ENCODE measurements around the gene ALKBH4.
"Not testable (repeated sequence)": the region's sequence is repeated elsewhere in the genome, so short reads cannot be mapped to it uniquely, and the experiment has no call there.

ALKBH4 gene

GRCh38 chr7:102479209-102479584, 14.5 kb upstream of the ALKBH4 start:
- not testable (repeated sequence) for DNase-seq (ENCODE audit: extremely low spot score, insufficient read length, low read depth); FAIRE-seq

DNA sequence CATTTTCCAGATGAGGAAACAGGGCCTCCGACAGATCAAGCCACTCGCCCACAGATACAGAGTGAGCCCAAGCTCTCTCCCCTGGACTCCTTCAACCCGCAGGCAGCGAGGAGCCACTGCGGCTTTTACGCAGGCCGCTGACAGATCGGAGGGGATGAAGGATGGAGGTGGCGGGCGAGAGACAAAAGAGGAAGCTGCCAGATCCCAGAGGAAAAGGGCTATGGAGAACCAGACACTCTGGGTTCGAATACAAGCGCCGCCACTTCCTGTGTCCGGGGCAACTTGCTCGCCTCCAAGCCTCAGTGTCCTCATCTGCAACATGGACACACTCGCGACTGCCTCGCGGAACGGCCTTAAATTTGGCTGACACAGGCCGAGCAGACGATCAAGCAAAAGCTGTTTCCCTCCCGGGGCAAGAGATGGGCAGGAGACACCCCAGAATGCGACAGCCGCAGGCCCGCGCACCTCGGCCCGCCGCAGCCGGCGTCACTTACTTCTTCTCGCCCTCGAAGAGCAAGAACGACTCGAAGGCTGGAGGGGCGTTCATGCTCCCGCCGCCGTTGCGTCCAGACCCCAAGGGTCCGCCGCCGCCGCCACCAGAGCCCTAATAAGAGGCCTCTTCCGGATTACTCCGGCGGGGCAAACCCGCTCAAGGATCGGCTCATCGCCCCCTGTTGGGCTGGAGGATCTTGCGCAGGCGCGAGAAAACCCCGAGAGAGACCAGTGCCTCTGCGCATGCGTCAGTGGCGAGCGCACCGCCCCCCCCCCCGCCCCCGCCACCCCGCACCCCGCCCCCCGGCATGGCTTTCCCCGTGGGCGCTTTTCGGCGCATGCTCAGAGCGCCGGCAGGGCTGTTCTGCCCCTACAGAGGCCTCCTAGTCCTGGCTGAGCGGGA, 13.9 kb upstream of the ALKBH4 start, which contains the start of gene POLR2J:
TSS of gene POLR2J (minus strand) at position 609 of the 895 bp plus-strand sequence. CDS start at position 547, 62 bp downstream.
- DNase-seq (ENCODE audit: extremely low spot score, insufficient read length, low read depth); FAIRE-seq: not testable (repeated sequence)

DNA sequence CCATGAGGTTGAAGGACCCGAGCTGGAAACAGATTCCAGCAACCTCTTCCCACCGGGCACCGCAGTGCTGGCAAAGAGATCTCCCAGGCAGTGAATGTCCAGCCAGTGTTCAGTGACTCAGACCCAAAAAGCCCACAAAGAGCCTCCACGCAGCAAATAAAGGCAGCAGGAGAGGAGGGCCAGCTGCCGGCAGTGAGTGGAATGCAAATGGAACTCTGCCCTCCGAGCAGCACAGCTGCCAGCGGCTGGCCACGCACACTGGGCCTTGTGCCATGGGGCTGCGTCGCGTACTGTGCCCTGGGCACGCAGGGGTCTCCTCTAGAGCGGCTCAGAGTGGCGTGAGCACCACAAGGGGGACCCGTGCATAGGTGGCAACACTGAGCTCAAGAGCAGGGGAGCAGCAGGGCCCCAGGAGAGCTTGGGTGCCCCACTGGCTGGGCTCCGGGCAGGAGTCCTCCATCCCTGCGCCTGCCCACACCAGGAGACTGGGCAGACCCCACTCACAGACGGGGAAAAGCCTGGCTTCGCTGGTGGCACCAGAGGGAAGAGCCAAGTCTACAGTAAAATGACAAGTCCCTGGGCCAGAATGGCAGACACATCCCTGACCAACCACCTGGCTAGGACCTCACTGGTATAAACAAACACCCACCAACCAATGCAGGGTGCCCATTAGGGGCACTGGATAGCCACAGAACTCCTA, 10.2 kb upstream of the ALKBH4 start:
- not testable (repeated sequence) for DNase-seq (ENCODE audit: extremely low spot score, insufficient read length, low read depth); FAIRE-seq

DNA sequence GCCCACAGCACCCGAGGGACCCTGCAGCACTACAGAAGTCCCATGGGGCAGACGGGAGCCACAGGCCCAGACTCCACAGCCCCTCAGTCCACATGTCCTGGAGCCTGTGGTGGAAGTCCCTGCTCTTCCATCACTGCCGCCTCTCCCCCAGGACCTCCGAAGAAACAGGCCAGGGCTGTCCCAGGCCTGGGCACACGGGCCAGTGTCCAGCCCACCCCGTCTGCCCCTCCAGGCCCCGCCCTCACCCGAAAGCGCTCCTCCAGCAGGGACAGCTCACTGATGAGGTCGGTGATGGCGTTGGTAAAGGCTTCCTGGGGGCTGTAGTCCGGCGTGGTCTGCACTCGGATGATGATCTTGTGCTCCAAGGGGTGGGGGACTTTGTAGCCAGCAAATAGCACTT, 9.5 kb upstream of the ALKBH4 start:
- DNase-seq (ENCODE audit: extremely low spot score, insufficient read length, low read depth); FAIRE-seq: not testable (repeated sequence)

GRCh38 chr7:102473271-102473991, 8.8 kb upstream of the ALKBH4 start:
- DNase-seq (ENCODE audit: extremely low spot score, insufficient read length, low read depth) (no peak), FAIRE-seq (no peak)

DNA sequence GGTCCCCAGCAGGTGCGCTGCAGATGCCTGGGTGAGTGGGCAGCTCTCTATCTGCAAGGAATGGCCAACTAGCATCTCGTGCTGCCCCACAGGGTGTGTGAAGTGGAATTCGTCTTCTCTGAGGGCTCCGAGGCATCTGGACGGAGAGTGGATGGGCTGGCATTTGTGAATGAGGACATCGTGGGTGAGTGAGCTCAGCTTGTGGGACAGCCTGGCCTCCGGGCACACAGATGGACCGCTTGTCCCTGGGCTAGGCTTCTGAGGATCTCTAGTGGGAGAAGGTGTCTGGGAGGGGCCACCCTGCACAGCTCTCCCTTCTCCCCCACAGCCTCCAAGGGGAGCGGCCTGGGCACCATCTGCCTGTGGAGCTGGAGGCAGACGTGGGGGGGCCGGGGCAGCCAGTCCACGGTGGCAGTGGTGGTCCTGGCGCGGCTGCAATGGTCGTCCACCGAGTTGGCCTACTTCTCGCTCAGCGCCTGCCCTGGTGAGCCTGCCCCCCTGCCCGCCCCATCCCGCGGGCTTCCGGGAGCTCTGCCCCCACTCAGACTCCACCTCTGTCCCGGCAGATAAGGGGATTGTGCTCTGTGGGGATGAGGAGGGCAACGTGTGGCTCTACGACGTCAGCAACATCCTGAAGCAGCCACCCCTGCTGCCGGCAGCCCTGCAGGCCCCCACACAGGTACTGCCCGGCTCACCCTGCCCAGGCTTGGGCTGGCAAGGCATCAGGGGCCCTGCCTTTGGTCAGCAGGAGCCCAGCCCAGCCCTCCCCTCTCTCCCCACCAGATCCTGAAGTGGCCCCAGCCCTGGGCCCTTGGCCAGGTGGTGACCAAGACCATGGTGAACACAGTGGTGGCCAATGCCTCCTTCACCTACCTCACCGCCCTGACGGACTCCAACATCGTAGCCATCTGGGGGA, 7.7 kb upstream of the ALKBH4 start:
- DNase-seq (ENCODE audit: extremely low spot score, insufficient read length, low read depth) (no peak), FAIRE-seq (no peak)

DNA sequence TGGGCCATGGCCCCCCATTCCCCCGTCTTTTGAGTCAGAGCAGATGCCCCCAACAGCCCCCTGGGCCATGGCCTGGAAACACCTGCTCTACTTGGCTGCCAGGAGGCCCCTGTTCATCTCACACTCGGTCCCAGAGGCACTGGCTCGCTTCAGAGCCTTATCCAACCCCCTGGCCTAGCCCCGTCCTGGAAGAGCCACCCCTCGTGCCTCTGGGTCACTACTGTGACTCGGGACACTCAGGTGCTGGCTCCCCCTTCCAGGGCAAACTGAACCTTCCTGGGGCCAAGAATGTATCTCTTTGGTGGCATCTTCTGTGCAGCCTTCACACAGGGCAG, 7.1 kb upstream of the ALKBH4 start:
- DNase-seq (ENCODE audit: extremely low spot score, insufficient read length, low read depth) (no peak), FAIRE-seq (no peak)

- FAIRE-seq, result no peak
- no peak for DNase-seq (ENCODE audit: extremely low spot score, insufficient read length, low read depth)
Measured at GRCh38 chr7:102469972-102470825, 5.5 kb upstream of the ALKBH4 start.

GRCh38 chr7:102469351-102469971, 4.8 kb upstream of the ALKBH4 start:
- no peak for DNase-seq (ENCODE audit: extremely low spot score, insufficient read length, low read depth)
- FAIRE-seq, result no peak

DNA sequence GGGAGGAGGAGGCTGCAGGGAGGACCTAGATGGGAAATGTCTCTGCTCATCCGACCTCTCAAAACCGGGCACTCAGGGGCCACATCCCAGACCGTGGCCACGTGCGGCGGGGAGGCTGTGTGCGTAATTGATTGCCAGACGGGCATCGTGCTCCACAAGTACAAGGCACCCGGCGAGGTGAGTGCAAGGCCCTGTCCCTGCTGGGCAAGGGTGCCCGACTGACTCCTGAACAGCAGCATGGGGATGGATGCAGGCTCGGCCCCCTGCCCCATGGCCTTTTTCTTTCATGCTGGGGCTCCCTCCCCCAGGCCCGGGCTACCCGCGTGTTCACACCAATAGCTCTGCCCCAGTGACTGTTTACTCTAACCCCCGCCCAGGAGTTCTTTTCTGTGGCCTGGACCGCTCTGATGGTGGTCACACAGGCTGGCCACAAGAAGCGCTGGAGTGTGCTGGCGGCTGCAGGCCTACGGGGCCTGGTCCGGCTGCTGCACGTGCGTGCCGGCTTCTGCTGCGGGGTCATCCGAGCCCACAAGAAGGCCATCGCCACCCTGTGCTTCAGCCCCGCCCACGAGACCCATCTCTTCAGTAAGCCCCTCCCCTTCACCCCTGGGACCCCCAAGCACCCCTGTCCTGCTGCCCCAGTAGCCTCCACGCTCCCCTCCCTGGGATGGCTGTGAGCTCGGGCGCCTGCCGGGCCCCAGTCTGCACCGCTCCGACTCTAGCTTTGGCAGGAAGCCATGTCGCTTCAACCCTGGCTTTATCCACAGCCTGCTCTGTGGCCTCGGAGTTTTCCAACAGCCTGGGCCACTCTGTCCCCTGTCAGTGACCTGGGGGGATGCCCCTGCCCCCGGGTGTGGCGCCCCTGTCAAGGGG, 4.1 kb upstream of the ALKBH4 start:
- DNase-seq (ENCODE audit: extremely low spot score, insufficient read length, low read depth), result no peak
- no peak for FAIRE-seq

- FAIRE-seq (no peak), DNase-seq (ENCODE audit: extremely low spot score, insufficient read length, low read depth) (no peak)
Measured at GRCh38 chr7:102467581-102468477, 3.2 kb upstream of the ALKBH4 start.

DNA sequence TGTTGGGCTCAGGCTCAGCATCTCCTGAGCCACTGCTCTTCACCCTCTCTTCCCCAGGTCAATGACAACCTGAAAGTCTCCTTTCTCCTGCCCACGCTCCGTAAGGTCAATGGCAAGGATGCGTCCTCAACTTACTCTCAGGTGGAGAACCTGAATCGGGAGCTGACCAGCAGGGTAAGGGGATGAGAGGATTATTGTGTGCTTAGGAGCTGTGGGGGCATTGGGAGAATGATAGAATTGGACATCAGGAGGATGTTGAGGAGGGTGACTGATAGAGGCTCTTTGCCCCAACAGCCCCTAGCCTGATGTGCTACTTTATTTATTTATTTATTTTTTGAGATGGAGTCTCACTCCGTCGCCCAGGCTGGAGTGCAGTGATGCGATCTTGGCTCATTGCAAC, 1.4 kb upstream of the ALKBH4 start:
- no peak for FAIRE-seq
- no peak for DNase-seq (ENCODE audit: extremely low spot score, insufficient read length, low read depth)

DNA sequence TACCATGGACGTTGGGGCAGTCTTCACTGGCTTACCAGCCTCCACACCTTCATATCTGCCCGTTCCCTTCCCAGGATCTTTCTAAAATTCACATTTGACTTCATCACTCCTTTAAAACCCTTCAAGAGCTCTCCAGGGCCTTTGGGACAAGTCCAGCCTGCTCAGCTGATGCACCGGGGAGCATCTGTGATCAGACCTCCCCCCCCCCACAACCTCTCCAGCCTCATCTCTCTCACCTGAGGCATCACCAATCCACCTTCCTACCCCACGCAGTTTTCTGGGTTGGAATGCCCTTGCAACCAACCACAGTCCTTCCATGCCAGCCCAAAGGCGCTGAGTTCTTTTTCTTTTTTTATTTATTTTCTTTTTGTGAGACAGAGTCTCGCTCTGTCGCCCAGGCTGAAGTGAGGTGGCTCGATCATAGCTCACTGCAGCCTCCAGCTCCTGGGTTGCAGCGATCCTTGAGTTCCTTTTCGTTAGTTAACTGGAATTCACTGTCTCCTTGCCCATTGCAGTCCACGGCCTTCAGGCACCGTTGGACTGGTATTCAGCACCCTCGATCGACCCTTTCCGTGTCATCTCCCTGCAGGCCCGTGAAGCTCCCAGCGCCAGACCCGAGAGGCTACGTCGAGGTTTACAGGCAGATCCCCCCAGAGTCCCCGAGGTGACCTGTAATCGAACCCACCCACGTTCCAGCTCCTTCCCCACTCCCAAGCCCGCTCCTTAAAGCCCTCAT, 654 bp downstream of the ALKBH4 start:
- DNase-seq (ENCODE audit: extremely low spot score, insufficient read length, low read depth), result no peak
- peak; percentile 18 for FAIRE-seq

DNA sequence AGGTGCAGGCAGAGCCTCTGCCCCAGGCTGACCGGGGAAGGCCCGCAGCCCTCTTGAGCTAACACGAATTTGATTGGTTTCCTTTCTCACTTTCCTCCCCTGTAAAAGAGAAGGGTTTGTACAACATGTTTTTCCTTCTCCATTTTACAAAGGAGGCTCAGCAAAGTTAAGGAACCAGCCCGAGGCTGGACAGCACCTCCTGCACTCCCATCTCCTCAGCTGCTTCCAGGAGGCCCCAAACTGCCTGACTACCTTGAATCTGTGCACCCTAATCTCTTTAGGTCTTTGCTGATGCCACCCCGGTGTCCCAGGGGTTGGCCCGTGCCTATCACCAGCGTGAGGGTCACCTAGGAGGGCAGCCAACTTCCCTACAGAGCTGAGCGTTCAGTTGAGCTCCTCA, 4.2 kb downstream of the ALKBH4 start:
- no peak for DNase-seq (ENCODE audit: extremely low spot score, insufficient read length, low read depth)
- no peak for FAIRE-seq

DNA sequence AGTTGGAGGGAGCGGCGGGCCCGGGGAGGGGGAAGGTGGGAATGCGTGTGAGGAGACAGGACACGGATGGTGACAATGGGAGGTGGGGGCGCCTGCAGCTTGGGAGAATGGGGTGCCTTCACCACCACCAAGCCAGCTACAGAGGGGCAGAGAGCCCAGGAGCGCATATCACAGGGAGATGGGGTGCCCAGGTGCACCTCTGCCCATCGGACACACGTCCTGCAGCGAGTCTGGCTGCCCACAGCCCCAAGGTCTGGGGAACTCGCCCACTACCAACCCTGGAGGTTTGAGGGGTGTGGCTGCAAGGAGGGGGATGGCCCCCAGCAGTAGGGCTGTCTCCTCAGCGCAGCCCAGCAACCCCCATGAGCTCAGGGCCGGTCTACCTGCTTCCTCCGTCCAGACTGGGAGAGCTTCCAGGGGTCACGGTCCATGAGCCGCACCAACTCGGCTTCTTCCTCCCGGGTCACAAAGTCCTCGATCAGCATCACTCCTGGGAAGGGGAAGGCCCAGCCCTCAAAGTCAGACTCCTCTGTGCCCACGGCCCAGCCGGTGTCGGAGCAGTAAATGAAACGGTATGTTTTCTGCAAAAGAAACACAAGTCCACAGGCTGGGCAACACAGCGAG, 5.3 kb downstream of the ALKBH4 start:
- FAIRE-seq, result no peak
- no peak for DNase-seq (ENCODE audit: extremely low spot score, insufficient read length, low read depth)

Data from GM18507 (cell line).